ENCODE data around the gene PTPN4.
"Not testable (repeated sequence)": the region's sequence is repeated elsewhere in the genome, so short reads cannot be mapped to it uniquely, and the experiment has no call there.

Gene PTPN4

GRCh38 chr2:119804409-119804808 is 44.7 kb downstream of the PTPN4 start:
- ATAC-seq, DNase-seq: not testable (repeated sequence)

GRCh38 chr2:119808516-119809147 is 48.9 kb downstream of the PTPN4 start:
- DNase-seq (no peak), ATAC-seq (no peak)

- no peak for ATAC-seq
- no peak for DNase-seq
Observed at GRCh38 chr2:119809339-119810048, 49.8 kb downstream of the PTPN4 start.

- DNase-seq: no peak
- no peak for ATAC-seq
Observed at GRCh38 chr2:119810049-119810630, 50.4 kb downstream of the PTPN4 start.

- DNase-seq (no peak), ATAC-seq (no peak)
Observed at GRCh38 chr2:119814216-119814615, 54.5 kb downstream of the PTPN4 start.

DNA sequence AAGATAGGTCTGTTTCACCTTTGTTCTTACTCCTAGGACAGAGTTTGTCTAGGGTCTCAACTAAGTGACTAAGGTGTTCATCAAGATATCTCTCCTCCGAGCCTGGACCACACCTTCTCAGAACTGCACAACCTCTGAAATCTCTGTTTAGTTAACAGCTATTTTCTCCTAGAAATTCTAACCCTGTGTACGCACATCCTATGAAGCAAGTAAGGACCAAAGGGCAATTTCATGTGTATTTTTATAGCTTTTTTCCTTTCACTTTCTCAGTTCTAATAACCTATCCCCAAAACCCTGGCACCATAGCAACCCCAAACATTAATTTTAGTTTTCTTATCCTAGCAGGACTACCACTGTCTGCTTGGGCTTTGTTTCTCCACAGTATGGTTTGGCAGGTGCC is 59.1 kb downstream of the PTPN4 start:
- DNase-seq: no peak
- no peak for ATAC-seq

DNA sequence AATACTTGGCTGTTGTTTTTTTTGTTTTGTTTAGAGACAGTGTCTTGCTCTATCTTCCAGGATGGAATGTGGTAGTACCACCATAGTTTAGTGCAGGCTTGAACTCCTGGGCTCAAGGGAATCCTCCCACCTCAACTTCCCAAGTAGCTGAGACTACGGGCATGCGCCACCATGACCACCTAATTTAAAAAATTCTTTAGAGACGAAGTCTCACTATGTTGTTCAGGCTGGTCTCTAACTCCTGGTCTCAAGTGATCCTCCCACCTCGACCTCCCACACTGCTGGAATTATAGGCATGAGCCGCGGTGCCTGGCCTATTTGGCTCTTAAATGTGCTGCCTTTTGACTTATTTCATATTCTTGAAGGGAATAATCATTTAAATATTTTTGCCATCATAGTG is 60.1 kb downstream of the PTPN4 start:
- DNase-seq: no peak
- no peak for ATAC-seq

DNA sequence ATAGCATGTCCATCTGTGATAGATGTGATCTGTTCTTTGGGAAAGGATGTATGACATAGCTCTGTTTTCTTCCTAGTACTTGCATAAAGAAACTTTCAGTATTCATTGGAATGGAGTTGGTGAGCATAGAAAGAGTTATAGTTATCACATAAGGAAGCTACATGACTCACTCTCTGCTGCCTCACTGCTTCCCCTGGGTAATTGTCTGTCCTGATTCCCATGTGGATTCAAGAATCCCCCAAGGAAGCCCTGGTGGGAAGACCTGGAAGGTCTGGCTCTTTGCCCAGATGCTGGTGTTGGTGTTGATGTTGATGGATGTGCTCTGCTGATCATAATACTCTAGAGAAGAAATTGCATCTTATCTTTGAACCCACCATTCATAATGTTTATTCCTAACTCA is 60.6 kb downstream of the PTPN4 start:
- DNase-seq (no peak), ATAC-seq (no peak)

GRCh38 chr2:119821266-119821665 is 61.5 kb downstream of the PTPN4 start:
- DNase-seq (peak; percentile 11), ATAC-seq (peak; percentile 43)

DNA sequence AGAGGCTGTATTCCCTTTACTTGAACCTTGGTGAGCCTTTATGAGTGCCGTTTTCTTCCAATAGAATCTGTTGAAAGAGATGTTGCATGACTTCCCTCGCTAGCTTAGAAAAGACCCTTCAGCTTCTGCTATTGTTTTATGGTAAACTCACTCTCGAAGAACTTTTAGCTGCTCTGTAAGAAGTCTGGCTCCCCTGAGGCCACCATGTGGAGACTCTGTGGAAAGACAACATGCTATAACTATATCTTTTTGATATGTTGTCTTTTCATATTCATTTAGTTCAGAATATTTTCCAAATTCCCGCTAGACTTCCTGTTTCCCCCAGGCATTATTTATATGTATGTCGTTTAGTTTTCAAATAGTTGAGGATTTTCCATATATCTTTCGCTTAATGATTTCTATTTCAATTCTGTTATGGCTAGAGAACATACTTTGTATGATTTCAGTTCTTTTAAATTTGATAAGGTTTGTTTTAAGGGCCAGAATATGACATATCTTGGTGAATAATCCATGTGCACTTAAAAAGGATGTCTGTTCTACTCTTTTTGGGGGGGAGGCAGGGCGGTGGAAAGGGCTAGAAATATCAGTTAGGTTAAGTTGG is 64.1 kb downstream of the PTPN4 start:
- DNase-seq: peak; percentile 29

DNA sequence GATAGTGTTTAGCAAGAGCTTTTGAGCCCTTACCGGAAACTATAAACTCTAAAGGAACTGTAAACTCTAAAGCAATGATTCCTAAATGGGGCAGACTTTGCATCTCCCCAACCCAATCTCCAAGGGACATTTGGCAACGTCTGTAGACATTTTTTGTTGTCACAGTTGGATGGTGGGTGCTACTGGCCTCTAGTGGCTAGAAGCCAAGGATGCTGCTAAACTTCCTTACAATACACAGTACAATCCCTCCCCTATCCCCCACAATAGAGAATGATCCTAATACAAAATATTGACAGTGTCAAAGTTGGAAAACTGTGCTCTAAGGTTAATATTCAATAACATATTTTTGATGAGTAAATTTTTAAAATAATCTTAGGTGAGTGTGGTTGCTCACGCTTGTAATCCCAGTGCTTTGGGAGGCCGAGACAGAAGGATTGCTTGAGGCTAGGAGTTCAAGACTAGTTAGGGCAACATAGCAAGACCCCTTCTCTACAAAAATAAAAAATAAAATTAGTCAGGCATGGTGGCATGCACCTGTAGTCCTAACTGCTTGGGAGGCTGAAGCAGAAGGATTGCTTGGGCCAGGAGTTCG is 66.7 kb downstream of the PTPN4 start:
- peak; percentile 32 for DNase-seq
- peak; percentile 53 for ATAC-seq

More for the DNA sequence above, 64.1 kb downstream of the PTPN4 start:
- peak; percentile 52 for ATAC-seq

DNA sequence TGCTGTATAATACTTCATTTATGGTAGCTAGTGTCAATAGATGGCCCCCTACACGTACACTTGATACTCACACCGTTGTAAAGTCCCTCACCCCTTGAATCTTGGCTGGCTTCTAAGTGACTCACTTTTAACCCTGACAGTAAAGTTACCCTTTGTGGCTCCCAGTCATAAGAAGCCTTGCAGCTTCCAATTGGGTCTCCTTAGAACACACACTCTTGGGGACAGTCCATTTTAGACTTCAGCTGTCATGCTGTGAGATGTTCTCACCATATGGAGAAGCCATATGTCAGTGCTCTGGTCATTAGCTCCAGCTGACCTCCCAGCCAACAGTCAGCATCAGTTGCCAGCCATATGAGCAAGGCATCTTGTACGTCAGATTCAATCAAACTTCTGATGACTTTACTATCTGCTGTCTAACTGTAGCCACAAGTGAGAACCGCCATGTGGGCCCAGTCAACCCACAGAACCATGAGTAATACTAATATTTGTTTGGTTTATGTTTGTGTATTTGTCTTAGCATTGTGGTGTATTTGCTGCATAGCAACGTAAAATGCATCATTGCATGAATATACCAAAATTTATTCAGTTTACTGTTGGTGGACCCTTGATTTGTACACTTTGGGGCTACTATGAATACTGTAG is 68.3 kb downstream of the PTPN4 start:
- DNase-seq: no peak
- peak; percentile 94 for ATAC-seq

- ATAC-seq (no peak), DNase-seq (no peak)
Observed at GRCh38 chr2:119836455-119837142, 76.9 kb downstream of the PTPN4 start.

DNA sequence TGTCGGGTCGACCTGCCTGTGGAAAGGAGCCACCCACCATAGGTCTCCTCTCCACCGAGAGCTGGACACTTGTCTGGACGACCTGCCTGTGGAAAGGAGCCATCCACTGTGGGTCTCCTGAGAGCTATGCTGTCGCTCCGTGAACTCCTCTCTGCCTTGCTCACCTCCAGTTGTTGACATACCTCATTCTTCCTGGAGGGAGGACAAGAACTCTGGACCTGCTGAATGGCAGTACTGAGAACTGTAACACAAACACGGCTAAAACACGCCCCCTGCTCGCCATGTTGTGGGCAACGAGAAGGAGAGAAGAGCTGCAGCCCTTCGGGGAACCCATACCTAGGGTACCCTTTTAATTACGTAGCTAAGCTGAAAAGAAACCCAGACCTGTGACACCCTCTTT is 77.6 kb downstream of the PTPN4 start:
- no peak for ATAC-seq
- DNase-seq: no peak

GRCh38 chr2:119837759-119838158 is 78.0 kb downstream of the PTPN4 start:
- no peak for ATAC-seq
- DNase-seq: no peak

- peak; percentile 13 for DNase-seq
- ATAC-seq: no peak
Observed at GRCh38 chr2:119838179-119838578, 78.5 kb downstream of the PTPN4 start.

GRCh38 chr2:119841550-119841949 is 81.8 kb downstream of the PTPN4 start:
- no peak for ATAC-seq

GRCh38 chr2:119846021-119846420 is 86.3 kb downstream of the PTPN4 start:
- DNase-seq: no peak
- ATAC-seq: no peak

More at GRCh38 chr2:119841550-119841949, 81.8 kb downstream of the PTPN4 start:
- DNase-seq: no peak

DNA sequence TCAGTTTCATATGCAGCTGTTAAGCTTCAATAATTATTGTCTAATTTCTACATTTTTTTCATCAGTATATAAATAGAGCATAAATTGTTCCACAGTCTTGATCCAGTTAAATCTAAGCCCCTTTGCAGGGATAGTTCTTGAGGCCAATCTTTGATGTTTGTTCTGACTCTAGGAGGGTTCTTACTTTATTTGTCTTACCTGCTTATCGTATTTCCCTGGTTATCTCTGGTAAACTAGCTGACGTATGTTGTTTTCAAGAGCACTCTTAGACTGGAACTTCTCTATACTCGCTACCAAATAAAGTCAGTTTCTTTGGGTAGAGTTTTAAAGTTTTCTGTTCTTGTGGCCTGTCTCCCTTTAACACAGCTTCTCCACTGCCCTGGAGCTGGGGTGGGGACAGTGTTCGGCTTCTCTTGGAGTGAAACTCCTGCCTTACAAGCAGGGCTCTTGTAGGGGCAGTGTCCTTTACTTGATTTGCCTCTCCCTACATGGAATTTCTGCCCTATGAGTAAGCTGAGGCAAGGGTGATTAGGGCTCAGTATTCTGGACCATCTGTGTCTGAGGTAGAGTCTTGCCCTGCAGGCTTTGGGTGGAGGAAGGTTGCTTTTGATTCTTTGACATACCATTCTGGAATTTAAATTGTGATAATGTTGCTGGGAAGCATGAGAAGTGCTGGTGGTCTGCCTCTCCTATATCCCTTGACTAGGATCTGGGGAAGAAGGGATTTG is 90.3 kb downstream of the PTPN4 start:
- ATAC-seq (no peak), DNase-seq (no peak)

GRCh38 chr2:119852214-119852613 is 92.5 kb downstream of the PTPN4 start:
- ATAC-seq (no peak), DNase-seq (no peak)
